Breast epithelium (tissue), 3 donors: ENCODE data around the gene KIR3DL3.

Experiments
- CTCF ChIP-seq, 3 donors: fragments of 450-650 bp; IDR thresholded peaks; one replicate each; pipeline ENCODE4 v1.5.1; 2016 to 2017; ENCODE audit warnings: antibody characterized with exemption in 3 of 3, mild to moderate bottlenecking in 3 of 3, moderate library complexity in 3 of 3
- POLR2AphosphoS5 ChIP-seq, 3 donors: sonication (generic); formaldehyde crosslinking; IDR thresholded peaks; one replicate each; pipeline ENCODE4 v1.6.1; 2017; ENCODE audit warnings: antibody characterized with exemption in 3 of 3

GRCh38 chr19:54727562-54727961 lies 3.3 kb downstream of the KIR3DL3 start:
- TF ChIP-seq POLR2AphosphoS5 (IDR thresholded peaks at IDR 0.05) (no peak), CTCF (IDR thresholded peaks at IDR 0.05) (no peak)
